ENCODE measurements around the gene BTBD19.
"Not testable (repeated sequence)": the region's sequence is repeated elsewhere in the genome, so short reads cannot be mapped to it uniquely, and the experiment has no call there.

Gene BTBD19

DNA sequence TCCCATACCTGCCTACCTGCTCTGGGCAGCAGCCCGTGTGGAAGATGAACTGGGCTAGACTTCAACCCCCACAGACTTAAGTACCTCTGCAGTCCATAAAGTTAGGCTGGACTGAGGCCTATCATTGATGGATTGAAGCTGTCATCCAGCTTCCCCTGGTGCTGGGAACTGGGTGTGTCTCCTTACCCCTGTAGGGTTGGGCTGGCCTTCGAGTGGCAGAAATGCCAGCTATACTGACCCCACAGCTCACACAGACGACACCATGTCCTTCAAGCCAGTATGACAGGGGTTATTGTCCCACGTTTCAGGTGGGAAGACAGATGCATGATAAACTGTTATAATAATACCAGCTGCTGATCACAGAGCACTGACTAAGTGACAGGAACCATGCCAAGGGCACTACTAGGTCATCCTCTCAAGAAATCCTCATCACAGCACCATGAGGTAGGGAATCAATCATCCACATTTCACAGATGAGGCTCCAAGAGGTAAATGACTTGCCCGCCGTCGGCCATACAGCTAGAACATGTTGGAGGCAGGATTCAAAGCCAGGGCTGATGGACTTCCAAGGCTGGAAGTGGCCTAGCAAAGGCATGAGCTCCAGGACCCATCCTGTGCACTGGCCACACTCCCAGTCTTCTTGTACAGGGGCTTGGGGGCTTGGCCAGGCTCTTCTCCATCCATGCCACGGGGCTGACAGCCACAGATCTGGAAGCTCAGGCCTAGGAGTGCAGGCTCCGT is 20.0 kb upstream of the BTBD19 start, which contains the start of gene BEST4:
TSS of gene BEST4 (minus strand) at position 51 of the 741 bp plus-strand sequence. CDS start 465 bp downstream, outside the sequence.
- no peak for DNase-seq (ENCODE audit: low read depth)

DNA sequence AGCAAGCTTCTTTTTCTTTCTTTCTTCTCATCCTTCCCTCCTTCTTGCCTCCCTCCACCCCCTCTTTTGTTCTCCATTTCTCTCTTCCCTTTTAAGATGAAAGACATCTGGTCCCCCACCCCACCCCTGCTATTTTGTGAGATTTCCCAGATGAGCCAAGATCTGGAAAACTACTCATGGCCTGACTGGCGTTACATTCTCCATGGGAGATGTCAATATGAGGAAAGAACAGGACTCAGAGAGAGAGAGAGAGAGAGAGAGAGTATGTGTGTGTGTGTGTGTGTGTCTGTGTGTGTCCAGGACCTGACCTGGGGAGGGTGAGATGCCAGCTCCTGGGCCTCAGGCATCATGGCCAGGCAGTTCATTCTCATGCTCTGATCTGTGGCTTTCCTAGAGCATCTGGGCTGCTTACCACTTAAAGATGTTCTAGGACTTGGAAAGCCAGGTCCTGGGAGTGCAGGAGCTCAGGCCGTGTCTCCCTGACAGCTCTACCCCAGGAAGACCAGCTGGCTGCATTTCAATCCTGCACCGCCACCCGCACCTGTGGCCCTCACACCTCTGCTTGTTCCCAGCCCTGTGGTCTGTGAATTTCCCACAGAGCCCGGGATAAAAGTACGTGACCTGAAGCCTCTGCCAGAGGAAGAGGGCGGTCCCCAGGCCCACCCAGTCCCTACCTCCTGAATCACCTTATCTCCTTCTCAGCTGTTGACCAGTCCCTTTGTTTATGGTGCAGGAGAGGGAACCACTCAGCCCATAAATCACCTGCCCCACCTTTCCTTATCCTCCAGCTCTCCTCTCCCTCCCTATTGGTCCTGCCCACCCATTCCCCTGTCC is 17.1 kb upstream of the BTBD19 start:
- no peak for DNase-seq (ENCODE audit: low read depth)

- no peak for DNase-seq (ENCODE audit: low read depth)
Observed at GRCh38 chr1:44792736-44793502, 15.4 kb upstream of the BTBD19 start.

DNA sequence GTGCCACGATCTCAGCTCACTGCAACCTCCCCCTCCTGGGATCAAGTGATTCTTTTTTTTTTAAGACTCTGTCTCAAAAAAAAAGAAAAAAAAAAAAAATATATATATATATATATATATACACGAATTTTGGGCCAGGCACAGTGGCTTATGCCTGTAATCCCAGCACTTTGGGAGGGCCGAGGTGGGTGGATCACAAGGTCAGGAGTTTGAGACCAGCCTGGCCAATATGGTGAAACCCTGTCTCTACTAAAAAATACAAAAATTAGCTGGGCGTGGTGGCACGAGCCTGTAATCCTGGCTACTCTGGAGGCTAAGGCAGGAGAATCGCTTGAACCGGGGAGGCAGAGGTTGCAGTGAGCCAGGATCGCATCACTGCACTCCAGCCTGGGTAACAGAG is 10.4 kb upstream of the BTBD19 start:
- not testable (repeated sequence) for DNase-seq (ENCODE audit: low read depth)

DNA sequence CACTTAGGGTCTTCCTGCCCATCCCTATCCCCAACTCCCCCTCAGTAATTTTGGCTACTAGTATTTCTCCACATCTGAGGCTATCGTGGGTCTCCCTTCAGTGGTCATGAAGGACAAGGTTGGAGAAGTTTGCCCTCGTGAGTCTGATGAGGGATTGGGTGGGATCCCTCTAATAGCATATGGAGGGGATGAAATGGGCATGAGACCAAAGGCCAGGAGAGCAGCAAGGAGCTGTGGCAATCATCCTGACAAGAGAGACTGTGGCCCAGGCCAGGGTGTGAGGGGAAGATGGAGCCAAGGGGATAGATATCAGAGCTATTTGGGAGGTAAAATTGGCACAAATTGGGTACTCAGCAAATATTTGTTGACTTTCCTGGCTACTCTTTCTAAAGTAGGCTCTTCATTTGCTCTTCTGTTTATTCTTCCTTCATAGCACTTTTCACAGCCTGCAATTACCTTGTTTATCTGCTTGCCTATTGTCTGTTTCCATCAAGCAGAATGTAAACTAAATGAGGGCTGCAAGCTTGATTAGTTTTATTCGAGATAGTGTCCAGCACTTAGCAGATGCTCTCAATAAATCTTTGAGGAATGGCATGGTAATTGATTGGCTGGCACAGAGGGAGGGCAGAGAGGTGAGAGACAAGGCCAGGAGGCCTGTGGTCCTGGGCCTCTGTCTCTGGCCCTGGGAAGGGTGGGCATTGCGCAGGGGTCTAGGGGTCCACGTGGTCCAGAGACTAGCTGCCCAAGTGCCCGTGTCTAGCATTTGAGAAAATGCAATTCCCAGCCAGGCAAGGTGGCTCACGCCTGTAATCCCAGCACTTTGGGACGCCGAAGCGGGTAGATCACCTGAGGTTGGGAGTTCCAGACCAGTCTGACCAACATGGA is 9.6 kb upstream of the BTBD19 start:
- no peak for DNase-seq (ENCODE audit: low read depth)

- peak; percentile 99 for DNase-seq (ENCODE audit: low read depth)
Observed at GRCh38 chr1:44799770-44800584, 8.3 kb upstream of the BTBD19 start, which contains the start of gene PLK3. Gene PLK3 (plus strand): TSS chr1:44800377. CDS start chr1:44800464, 87 bp downstream.

DNA sequence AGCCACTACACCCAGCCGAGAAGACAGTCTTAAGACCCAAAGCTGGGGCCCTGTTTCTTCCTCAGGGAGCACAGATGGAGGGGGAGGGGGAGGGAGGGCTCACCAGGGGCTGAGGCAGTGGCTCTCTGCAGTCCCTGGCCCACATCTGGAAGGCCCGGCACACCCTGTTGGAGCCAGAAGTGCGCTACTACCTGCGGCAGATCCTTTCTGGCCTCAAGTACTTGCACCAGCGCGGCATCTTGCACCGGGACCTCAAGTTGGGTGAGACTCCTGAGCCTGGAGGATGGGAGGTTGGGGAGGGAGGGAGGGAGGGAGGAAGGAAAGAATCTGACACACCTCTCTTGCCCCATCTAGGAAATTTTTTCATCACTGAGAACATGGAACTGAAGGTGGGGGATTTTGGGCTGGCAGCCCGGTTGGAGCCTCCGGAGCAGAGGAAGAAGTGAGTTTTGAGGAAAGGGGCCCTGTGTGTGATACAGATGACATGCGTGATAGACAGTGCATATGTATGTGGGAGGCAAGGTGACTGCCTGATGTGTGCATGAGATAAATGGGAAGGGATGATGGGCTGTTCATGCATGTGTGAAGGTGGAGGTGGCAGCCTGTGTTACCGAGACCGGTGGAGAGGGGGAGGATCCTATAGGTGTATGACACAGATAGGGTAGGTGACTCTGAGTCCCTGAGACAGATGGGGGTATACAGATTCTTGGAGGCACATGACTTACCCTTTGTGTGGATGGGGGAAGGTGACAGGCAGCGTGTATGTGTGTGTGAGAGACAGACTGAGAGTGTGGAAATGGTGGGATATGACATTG is 6.6 kb upstream of the BTBD19 start:
- DNase-seq (ENCODE audit: low read depth), result no peak

GRCh38 chr1:44802306-44803061 is 5.8 kb upstream of the BTBD19 start:
- no peak for DNase-seq (ENCODE audit: low read depth)

DNA sequence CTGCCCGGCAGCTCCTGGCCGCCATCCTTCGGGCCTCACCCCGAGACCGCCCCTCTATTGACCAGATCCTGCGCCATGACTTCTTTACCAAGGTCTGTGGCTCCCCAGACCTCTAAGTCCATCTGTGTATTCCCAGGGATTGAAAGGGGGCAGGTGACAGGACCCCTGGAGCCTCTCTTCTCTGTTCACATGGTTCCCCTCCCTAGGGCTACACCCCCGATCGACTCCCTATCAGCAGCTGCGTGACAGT is 5.3 kb upstream of the BTBD19 start:
- no peak for DNase-seq (ENCODE audit: low read depth)

- DNase-seq (ENCODE audit: low read depth), result no peak
Observed at GRCh38 chr1:44803312-44804095, 4.8 kb upstream of the BTBD19 start.

- no peak for DNase-seq (ENCODE audit: low read depth)
Observed at GRCh38 chr1:44805311-44806024, 2.9 kb upstream of the BTBD19 start.

- no peak for DNase-seq (ENCODE audit: low read depth)
Observed at GRCh38 chr1:44806025-44806703, 2.2 kb upstream of the BTBD19 start.

GRCh38 chr1:44806704-44807363 is 1.5 kb upstream of the BTBD19 start, which contains the start of gene DYNLT4:
Gene DYNLT4 (minus strand): TSS chr1:44807351. CDS start chr1:44806668, 683 bp downstream.
- DNase-seq (ENCODE audit: low read depth), result no peak

GRCh38 chr1:44807364-44808062 is 810 bp upstream of the BTBD19 start:
- DNase-seq (ENCODE audit: low read depth), result peak; percentile 93

Measured in T-helper 22 cell (primary cell).